Ishikawa (cell line): ENCODE measurements around the gene TELO2.

Source experiments
- CEBPB ChIP-seq: IDR thresholded peaks from 2 replicates; pipeline ENCODE4 v1.6.1; 2012
- CREB1 ChIP-seq: IDR thresholded peaks from 2 replicates; pipeline ENCODE4 v1.6.1; 2012; ENCODE audit warnings: low read depth
- EGR1 ChIP-seq: IDR thresholded peaks from 2 replicates; pipeline ENCODE4 v1.6.1; 2012
- EP300 ChIP-seq: IDR thresholded peaks from 2 replicates; pipeline ENCODE4 v1.6.1; 2012; ENCODE audit warnings: borderline replicate concordance
- FOXM1 ChIP-seq: IDR thresholded peaks from 2 replicates; pipeline ENCODE4 v1.6.1; 2012; ENCODE audit warnings: low read depth, borderline replicate concordance
- MAX ChIP-seq: IDR thresholded peaks from 2 replicates; pipeline ENCODE4 v1.6.1; 2012
- NFIC ChIP-seq: IDR thresholded peaks from 2 replicates; pipeline ENCODE4 v1.6.1; 2012
- RAD21 ChIP-seq: IDR thresholded peaks from 2 replicates; pipeline ENCODE4 v1.6.1; 2012; ENCODE audit warnings: low read depth
- REST ChIP-seq: IDR thresholded peaks from 2 replicates; pipeline ENCODE4 v1.6.1; 2012; ENCODE audit warnings: low read depth, mild to moderate bottlenecking
- TAF1 ChIP-seq: IDR thresholded peaks from 2 replicates; pipeline ENCODE4 v1.6.1; 2012; ENCODE audit warnings: low read depth, mild to moderate bottlenecking
- TEAD4 ChIP-seq: IDR thresholded peaks from 2 replicates; pipeline ENCODE4 v1.6.1; 2012
- YY1 ChIP-seq: IDR thresholded peaks from 2 replicates; pipeline ENCODE4 v1.6.1; 2012; ENCODE audit warnings: low read depth
- ZBTB7A ChIP-seq: IDR thresholded peaks from 2 replicates; pipeline ENCODE4 v1.6.1; 2012; ENCODE audit warnings: low read depth
- TF ChIP-seq, protein P1 (sequence below): IDR thresholded peaks from 2 replicates; pipeline ENCODE4 v1.6.1; 2012

GRCh38 chr16:1468426-1468810 lies 24.7 kb upstream of the TELO2 start:
- TF ChIP-seq REST (no peak), FOXM1 (no peak), CEBPB (no peak), MAX (no peak), EP300 (no peak), YY1 (no peak), EGR1 (no peak), RAD21 (no peak), TAF1 (no peak), ZBTB7A (no peak), CREB1 (no peak), TEAD4 (no peak), NFIC (no peak)
- TF ChIP-seq, protein P1, sequence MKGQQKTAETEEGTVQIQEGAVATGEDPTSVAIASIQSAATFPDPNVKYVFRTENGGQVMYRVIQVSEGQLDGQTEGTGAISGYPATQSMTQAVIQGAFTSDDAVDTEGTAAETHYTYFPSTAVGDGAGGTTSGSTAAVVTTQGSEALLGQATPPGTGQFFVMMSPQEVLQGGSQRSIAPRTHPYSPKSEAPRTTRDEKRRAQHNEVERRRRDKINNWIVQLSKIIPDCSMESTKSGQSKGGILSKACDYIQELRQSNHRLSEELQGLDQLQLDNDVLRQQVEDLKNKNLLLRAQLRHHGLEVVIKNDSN = no peak
